ENCODE results near the gene PLD3.

Gene PLD3

GRCh38 chr19:40425450-40426287 is 77.2 kb downstream of the PLD3 start, which contains the start of gene SERTAD1:
Gene SERTAD1, minus strand, starts transcription at chr19:40425992. Its CDS starts 2,446 bp downstream, at chr19:40423546.
- in situ Hi-C loops (cut with MboI; ENCODE audit: low sequenced_read_pairs), result no loop called here
